Keratinocyte (primary cell): ENCODE results near the gene STK4.

Experiments used
- EZH2 ChIP-seq: IDR thresholded peaks from one replicate; pipeline ENCODE4 v1.6.1; 2012; ENCODE audit warnings: inconsistent platforms, mild to moderate bottlenecking, low read length, moderate library complexity
- TF ChIP-seq, protein P1 (sequence below), 3 experiments: IDR thresholded peaks in 1 of 3; conservative IDR thresholded peaks in 1 of 3; optimal IDR thresholded peaks in 1 of 3; 2 replicates in 2 of 3; 3 replicates in 1 of 3; pipeline versions ENCODE3 to v1.5.1; 2011; ENCODE audit warnings: low read length in 3 of 3, mild to moderate bottlenecking in 3 of 3, moderate library complexity in 2 of 3, control low read depth in 1 of 3, inconsistent platforms in 1 of 3; ENCODE audit not compliant: insufficient read depth in 2 of 3; ENCODE audit errors: extremely low read depth in 1 of 3

GRCh38 chr20:45119556-45120266, 153.4 kb downstream of the STK4 start:
- TF ChIP-seq, protein P1, sequence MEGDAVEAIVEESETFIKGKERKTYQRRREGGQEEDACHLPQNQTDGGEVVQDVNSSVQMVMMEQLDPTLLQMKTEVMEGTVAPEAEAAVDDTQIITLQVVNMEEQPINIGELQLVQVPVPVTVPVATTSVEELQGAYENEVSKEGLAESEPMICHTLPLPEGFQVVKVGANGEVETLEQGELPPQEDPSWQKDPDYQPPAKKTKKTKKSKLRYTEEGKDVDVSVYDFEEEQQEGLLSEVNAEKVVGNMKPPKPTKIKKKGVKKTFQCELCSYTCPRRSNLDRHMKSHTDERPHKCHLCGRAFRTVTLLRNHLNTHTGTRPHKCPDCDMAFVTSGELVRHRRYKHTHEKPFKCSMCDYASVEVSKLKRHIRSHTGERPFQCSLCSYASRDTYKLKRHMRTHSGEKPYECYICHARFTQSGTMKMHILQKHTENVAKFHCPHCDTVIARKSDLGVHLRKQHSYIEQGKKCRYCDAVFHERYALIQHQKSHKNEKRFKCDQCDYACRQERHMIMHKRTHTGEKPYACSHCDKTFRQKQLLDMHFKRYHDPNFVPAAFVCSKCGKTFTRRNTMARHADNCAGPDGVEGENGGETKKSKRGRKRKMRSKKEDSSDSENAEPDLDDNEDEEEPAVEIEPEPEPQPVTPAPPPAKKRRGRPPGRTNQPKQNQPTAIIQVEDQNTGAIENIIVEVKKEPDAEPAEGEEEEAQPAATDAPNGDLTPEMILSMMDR (optimal IDR thresholded peaks at IDR 0.05 in 1 of 3, IDR thresholded peaks at IDR 0.05 in 1 of 3, conservative IDR thresholded peaks at IDR 0.05 in 1 of 3; ENCODE audit: extremely low read depth in 1 of 3, insufficient read depth in 2 of 3, low read length in 3 of 3): no peak
- no peak for TF ChIP-seq EZH2
